ENCODE data around the gene MEX3D. TPM values are rescaled to one million over a fixed set of nuclear protein-coding genes. Genes with fewer than 3 reads are reported as not detected.

Gene MEX3D
- total RNA-seq, 2 experiments from 2014 or later, result 1.6 to 2.3 TPM

GRCh38 chr19:1575323-1576241, 7.5 kb upstream of the MEX3D start:
- intact Hi-C loops (cut with DNase I, micrococcal nuclease), result no loop called here
- Histone ChIP-seq H3K27ac (ENCODE audit: low read depth in 1 of 2, low read length in 2 of 2) (no peak overlapping the region), H3K27me3 (ENCODE audit: control insufficient read depth in 1 of 2, insufficient read depth in 2 of 2, low read length in 2 of 2) (no peaks in the 10 kb centered on the region), H3K4me1 (ENCODE audit: insufficient read depth, low read length) (no peaks in the 10 kb centered on the region), H3K4me3 (ENCODE audit: low read length) (no peak overlapping the region), H3K36me3 (ENCODE audit: insufficient read depth, low read length) (peaks cover 27% of the 10 kb centered on the region), H3K9me3 (ENCODE audit: control insufficient read depth in 1 of 2, insufficient read depth in 1 of 2, low read length in 2 of 2) (no peaks in the 10 kb centered on the region)
- no peaks in the 10 kb centered on the region for H3K9me3 Mint-ChIP-seq
- peaks cover under 1% of the 10 kb centered on the region for H3K4me1 Mint-ChIP-seq (ENCODE audit: low read depth)
- no peak for TF ChIP-seq CTCF (IDR thresholded peaks at IDR 0.05)
- peaks cover under 1% of the 10 kb centered on the region for H3K27me3 Mint-ChIP-seq
- DNase-seq (no peak), ATAC-seq (ENCODE audit: poor library complexity) (no peak)
- CTCF ChIA-PET, result interaction anchor here (0.9 kb wide), 1 partner anchor 15 kb away, joined by 3 read pairs; no protein-coding TSS in a partner anchor
- POLR2A ChIA-PET, result no interaction called here
- H3K27ac Mint-ChIP-seq, result no peak overlapping the region
- peaks cover 22% of the 10 kb centered on the region for H3K36me3 Mint-ChIP-seq (ENCODE audit: low read depth)
- no peak overlapping the region for H3K4me3 Mint-ChIP-seq

DNA sequence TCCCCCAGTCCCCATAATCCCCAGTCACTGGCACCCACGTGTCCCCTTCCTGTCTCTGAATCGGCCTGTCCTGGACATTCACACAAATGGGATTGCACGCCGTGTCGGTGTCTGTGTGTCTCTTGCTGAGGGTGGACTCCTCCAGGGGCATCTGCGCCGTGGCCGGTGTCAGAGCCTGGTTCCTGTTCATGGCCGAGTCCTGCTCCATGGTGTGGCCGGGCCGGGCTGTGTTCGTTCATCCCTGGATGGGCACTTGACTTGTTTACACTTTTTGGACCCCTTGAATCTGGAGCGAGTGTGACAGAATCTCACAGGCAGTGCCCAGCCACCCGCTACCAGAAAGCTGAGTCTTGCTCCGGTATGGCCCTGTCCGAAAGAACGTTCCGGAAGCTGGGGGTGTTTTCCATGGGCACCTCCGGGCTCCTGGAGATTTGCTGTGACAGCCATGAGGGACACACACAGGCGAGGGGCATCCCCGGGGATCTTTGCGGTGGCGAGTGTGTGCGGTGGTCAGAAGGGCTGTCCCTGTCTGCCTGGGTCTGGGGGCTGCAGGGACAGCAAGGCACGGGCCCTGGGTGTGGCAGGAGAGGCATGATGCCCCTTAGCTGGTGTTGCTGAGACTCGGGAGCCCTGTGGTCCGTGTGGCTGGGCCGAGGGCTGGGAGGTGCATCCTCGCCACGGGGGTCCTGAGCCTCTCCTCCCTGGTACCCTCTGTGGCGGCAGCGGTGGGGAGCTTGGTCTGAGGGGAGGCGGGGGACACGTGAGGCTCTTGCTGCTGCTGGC, 6.4 kb upstream of the MEX3D start:
- ATAC-seq (ENCODE audit: poor library complexity), result no peak
- H3K4me1 Mint-ChIP-seq (ENCODE audit: low read depth), result peaks cover 4% of the 10 kb centered on the region
- no peak overlapping the region for H3K4me3 Mint-ChIP-seq
- H3K27ac Mint-ChIP-seq, result no peak overlapping the region
- CTCF ChIA-PET, result interaction anchor here (0.9 kb wide), 1 partner anchor 16 kb away, joined by 3 read pairs; no protein-coding TSS in a partner anchor
- H3K36me3 Mint-ChIP-seq (ENCODE audit: low read depth), result peaks cover 11% of the 10 kb centered on the region
- Histone ChIP-seq H3K9me3 (ENCODE audit: control insufficient read depth in 1 of 2, insufficient read depth in 1 of 2, low read length in 2 of 2) (no peaks in the 10 kb centered on the region), H3K27me3 (ENCODE audit: control insufficient read depth in 1 of 2, insufficient read depth in 2 of 2, low read length in 2 of 2) (no peaks in the 10 kb centered on the region), H3K4me1 (ENCODE audit: insufficient read depth, low read length) (no peaks in the 10 kb centered on the region), H3K4me3 (ENCODE audit: low read length) (no peak overlapping the region), H3K36me3 (ENCODE audit: insufficient read depth, low read length) (peaks cover 18% of the 10 kb centered on the region), H3K27ac (ENCODE audit: low read depth in 1 of 2, low read length in 2 of 2) (no peak overlapping the region)
- no peak for DNase-seq
- no peak for TF ChIP-seq CTCF (IDR thresholded peaks at IDR 0.05)
- POLR2A ChIA-PET, result no interaction called here
- H3K9me3 Mint-ChIP-seq, result no peaks in the 10 kb centered on the region
- intact Hi-C loops (cut with DNase I, micrococcal nuclease), result no loop called here
- H3K27me3 Mint-ChIP-seq, result peaks cover 4% of the 10 kb centered on the region

GRCh38 chr19:1572795-1573194, 4.7 kb upstream of the MEX3D start:
- peaks cover 7% of the 10 kb centered on the region for H3K4me1 ChIP-seq (ENCODE audit: insufficient read depth, low read length)
- ATAC-seq (ENCODE audit: poor library complexity), result no peak
- H3K27me3 ChIP-seq (ENCODE audit: control insufficient read depth in 1 of 2, insufficient read depth in 2 of 2, low read length in 2 of 2), result no peaks in the 10 kb centered on the region
- TF ChIP-seq CTCF (IDR thresholded peaks at IDR 0.05), result no peak
- intact Hi-C loops (cut with DNase I, micrococcal nuclease), result no loop called here
- H3K36me3 ChIP-seq (ENCODE audit: insufficient read depth, low read length), result peaks cover 8% of the 10 kb centered on the region
- peaks cover 4% of the 10 kb centered on the region for H3K27me3 Mint-ChIP-seq
- peaks cover 4% of the 10 kb centered on the region for H3K4me1 Mint-ChIP-seq (ENCODE audit: low read depth)
- H3K4me3 ChIP-seq (ENCODE audit: low read length), result no peak overlapping the region
- no peak overlapping the region for H3K4me3 Mint-ChIP-seq
- CTCF ChIA-PET, result no interaction called here
- no peak overlapping the region for H3K27ac ChIP-seq (ENCODE audit: low read depth in 1 of 2, low read length in 2 of 2)
- no peaks in the 10 kb centered on the region for H3K9me3 Mint-ChIP-seq
- H3K36me3 Mint-ChIP-seq (ENCODE audit: low read depth), result peaks cover 7% of the 10 kb centered on the region
- no peaks in the 10 kb centered on the region for H3K9me3 ChIP-seq (ENCODE audit: control insufficient read depth in 1 of 2, insufficient read depth in 1 of 2, low read length in 2 of 2)
- POLR2A ChIA-PET, result no interaction called here
- H3K27ac Mint-ChIP-seq, result no peak overlapping the region
- no peak for DNase-seq
